Karpas-422 (cell line): ENCODE results near the gene EXT2. TPM values are rescaled to one million over a fixed set of nuclear protein-coding genes. Genes with fewer than 3 reads are reported as not detected.

ENCODE experiments used
- DNase-seq: peaks from one replicate; pipeline ENCODE4 v3.0.0-alpha.2; 2015
- H2AFZ ChIP-seq: fragments of 200-600 bp; sonication (generic); 2 replicates; pipeline ENCODE4 v1.6.1; 2014; ENCODE audit warnings: antibody characterized with exemption, low read length, mixed read lengths
- H3K27ac ChIP-seq: fragments of 200-600 bp; sonication (generic); 2 replicates; pipeline ENCODE4 v1.5.1; 2014; ENCODE audit warnings: mild to moderate bottlenecking, low read length, moderate library complexity
- H3K27me3 ChIP-seq: fragments of 200-600 bp; sonication (generic); 2 replicates; pipeline ENCODE4 v1.6.1; 2014; ENCODE audit warnings: low read length, mixed read lengths
- H3K36me3 ChIP-seq: fragments of 200-600 bp; sonication (generic); 2 replicates; pipeline ENCODE4 v1.6.1; 2014; ENCODE audit warnings: low read length, mixed read lengths; ENCODE audit not compliant: insufficient read depth
- H3K4me1 ChIP-seq: fragments of 200-600 bp; sonication (generic); 2 replicates; pipeline ENCODE4 v1.6.1; 2014; ENCODE audit warnings: mild to moderate bottlenecking, low read length, mixed read lengths
- H3K4me2 ChIP-seq: fragments of 200-600 bp; sonication (generic); 2 replicates; pipeline ENCODE4 v1.6.1; 2014; ENCODE audit warnings: low read length, low read depth, mild to moderate bottlenecking; ENCODE audit not compliant: poor library complexity, severe bottlenecking
- H3K4me3 ChIP-seq: fragments of 200-600 bp; sonication (generic); 2 replicates; pipeline ENCODE4 v1.5.1; 2014; ENCODE audit warnings: mild to moderate bottlenecking, antibody characterized with exemption, low read length, mixed read lengths
- H3K79me2 ChIP-seq: fragments of 200-600 bp; sonication (generic); 2 replicates; pipeline ENCODE4 v1.6.1; 2014; ENCODE audit warnings: mild to moderate bottlenecking, low read length, mixed read lengths
- H3K9ac ChIP-seq: fragments of 200-600 bp; sonication (generic); 2 replicates; pipeline ENCODE4 v1.6.0; 2014; ENCODE audit warnings: low read length
- H3K9me2 ChIP-seq: fragments of 200-600 bp; sonication (generic), shearing (Covaris generic); replicated peaks from 2 replicates; pipeline ENCODE4 v1.6.0; 2014; ENCODE audit warnings: mild to moderate bottlenecking, low read length, moderate library complexity; ENCODE audit not compliant: insufficient read depth
- H3K9me3 ChIP-seq: fragments of 300-700, 200-600 bp; sonication (generic); 2 replicates; pipeline ENCODE4 v1.6.1; 2014; ENCODE audit warnings: low read length, mixed read lengths
- H4K20me1 ChIP-seq: fragments of 200-600 bp; sonication (generic); 2 replicates; pipeline ENCODE4 v1.6.1; 2014; ENCODE audit warnings: mild to moderate bottlenecking, antibody characterized with exemption, low read length, low read depth; ENCODE audit not compliant: insufficient read depth
- total RNA-seq: library from RNA; depleted of rRNA; stranded (reverse); fragments of >200 nt; shearing (Covaris generic); gene quantifications from 2 replicates; pipeline ENCODE4 v1.2.3, GENCODE V29; 2014; ENCODE audit warnings: low replicate concordance

Gene EXT2
- total RNA-seq, 1 experiment from 2014 or later: 64.0 TPM

GRCh38 chr11:44090539-44090938, 4.9 kb upstream of the EXT2 start:
- peaks cover 12% of the 10 kb centered on the region for H3K4me1 ChIP-seq
- no peak overlapping the region for H3K4me3 ChIP-seq
- no peaks in the 10 kb centered on the region for H3K9me3 ChIP-seq
- no peaks in the 10 kb centered on the region for H4K20me1 ChIP-seq
- H3K4me2 ChIP-seq: no peak overlapping the region
- H3K36me3 ChIP-seq: no peaks in the 10 kb centered on the region
- no peaks in the 10 kb centered on the region for H3K79me2 ChIP-seq
- H2AFZ ChIP-seq: no peak overlapping the region
- DNase-seq: no peak
- H3K27me3 ChIP-seq: no peaks in the 10 kb centered on the region
- H3K9ac ChIP-seq: no peak overlapping the region
- H3K9me2 ChIP-seq: no peaks in the 10 kb centered on the region
- no peak overlapping the region for H3K27ac ChIP-seq

- no peak overlapping the region for H3K9ac ChIP-seq
- H3K36me3 ChIP-seq: no peaks in the 10 kb centered on the region
- no peaks in the 10 kb centered on the region for H4K20me1 ChIP-seq
- H3K9me3 ChIP-seq: no peaks in the 10 kb centered on the region
- peak; percentile 93 for DNase-seq
- H3K27me3 ChIP-seq: no peaks in the 10 kb centered on the region
- peaks cover 31% of the 10 kb centered on the region for H3K79me2 ChIP-seq
- peak overlapping the region; percentile 89 for H3K4me2 ChIP-seq
- no peak overlapping the region for H2AFZ ChIP-seq
- H3K4me3 ChIP-seq: no peak overlapping the region
- H3K4me1 ChIP-seq: peaks cover 22% of the 10 kb centered on the region
- no peaks in the 10 kb centered on the region for H3K9me2 ChIP-seq
- H3K27ac ChIP-seq: no peak overlapping the region
Observed at GRCh38 chr11:44094260-44094868, 1.1 kb upstream of the EXT2 start.

GRCh38 chr11:44096360-44097185, 1.1 kb downstream of the EXT2 start:
- H3K27ac ChIP-seq: no peak overlapping the region
- H3K27me3 ChIP-seq: no peaks in the 10 kb centered on the region
- H3K4me3 ChIP-seq: peak overlapping the region; percentile 97
- peak; percentile 48 for DNase-seq
- peak overlapping the region; percentile 87 for H3K9ac ChIP-seq
- no peaks in the 10 kb centered on the region for H3K9me3 ChIP-seq
- H4K20me1 ChIP-seq: no peaks in the 10 kb centered on the region
- peaks cover 17% of the 10 kb centered on the region for H3K4me1 ChIP-seq
- H3K4me2 ChIP-seq: peak overlapping the region; percentile 89
- H3K9me2 ChIP-seq: no peaks in the 10 kb centered on the region
- no peak overlapping the region for H2AFZ ChIP-seq
- H3K79me2 ChIP-seq: peaks cover 53% of the 10 kb centered on the region
- H3K36me3 ChIP-seq: no peaks in the 10 kb centered on the region

- H3K36me3 ChIP-seq: no peaks in the 10 kb centered on the region
- H3K4me1 ChIP-seq: peaks cover 17% of the 10 kb centered on the region
- no peaks in the 10 kb centered on the region for H3K9me2 ChIP-seq
- DNase-seq: no peak
- no peak overlapping the region for H3K27ac ChIP-seq
- H3K9me3 ChIP-seq: no peaks in the 10 kb centered on the region
- H3K4me2 ChIP-seq: no peak overlapping the region
- H2AFZ ChIP-seq: no peak overlapping the region
- H4K20me1 ChIP-seq: no peaks in the 10 kb centered on the region
- H3K4me3 ChIP-seq: no peak overlapping the region
- peaks cover 66% of the 10 kb centered on the region for H3K79me2 ChIP-seq
- no peak overlapping the region for H3K9ac ChIP-seq
- no peaks in the 10 kb centered on the region for H3K27me3 ChIP-seq
Observed at GRCh38 chr11:44097821-44098220, 2.3 kb downstream of the EXT2 start.

GRCh38 chr11:44101098-44101497, 5.6 kb downstream of the EXT2 start:
- no peaks in the 10 kb centered on the region for H3K9me2 ChIP-seq

GRCh38 chr11:44104481-44105294, 9.2 kb downstream of the EXT2 start:
- no peak overlapping the region for H3K27ac ChIP-seq
- no peak overlapping the region for H3K9ac ChIP-seq
- no peak for DNase-seq
- H3K4me1 ChIP-seq: no peaks in the 10 kb centered on the region
- H3K36me3 ChIP-seq: no peaks in the 10 kb centered on the region; the same call in 1 of the 2 replicates
- H3K4me3 ChIP-seq: no peak overlapping the region
- H3K4me2 ChIP-seq: no peak overlapping the region
- H3K9me3 ChIP-seq: no peaks in the 10 kb centered on the region
- H4K20me1 ChIP-seq: no peaks in the 10 kb centered on the region
- H3K79me2 ChIP-seq: peaks cover 65% of the 10 kb centered on the region
- H3K27me3 ChIP-seq: no peaks in the 10 kb centered on the region
- no peak overlapping the region for H2AFZ ChIP-seq
- H3K9me2 ChIP-seq: no peaks in the 10 kb centered on the region

More at GRCh38 chr11:44101098-44101497, 5.6 kb downstream of the EXT2 start:
- Histone ChIP-seq H3K9me3 (no peaks in the 10 kb centered on the region), H3K4me3 (no peak overlapping the region), H3K9ac (no peak overlapping the region), H4K20me1 (no peaks in the 10 kb centered on the region), H3K4me2 (no peak overlapping the region), H3K27me3 (no peaks in the 10 kb centered on the region), H3K79me2 (peaks cover 92% of the 10 kb centered on the region), H3K36me3 (no peaks in the 10 kb centered on the region), H3K27ac (no peak overlapping the region), H2AFZ (no peak overlapping the region), H3K4me1 (peaks cover 10% of the 10 kb centered on the region)
- no peak for DNase-seq

GRCh38 chr11:44108260-44108659, 12.8 kb downstream of the EXT2 start:
- Histone ChIP-seq H3K9ac (no peak overlapping the region), H3K27me3 (no peaks in the 10 kb centered on the region), H2AFZ (no peak overlapping the region), H3K9me2 (no peaks in the 10 kb centered on the region), H3K4me3 (no peak overlapping the region), H3K79me2 (peaks cover 55% of the 10 kb centered on the region), H3K4me2 (no peak overlapping the region), H3K36me3 (peaks cover 6% of the 10 kb centered on the region; the same call in 1 of the 2 replicates), H3K4me1 (peaks cover 3% of the 10 kb centered on the region), H3K9me3 (no peaks in the 10 kb centered on the region), H4K20me1 (no peaks in the 10 kb centered on the region), H3K27ac (no peak overlapping the region)
- DNase-seq: no peak

GRCh38 chr11:44110231-44110679, 14.8 kb downstream of the EXT2 start:
- Histone ChIP-seq H3K4me2 (no peak overlapping the region), H3K9ac (no peak overlapping the region), H3K4me3 (no peak overlapping the region), H4K20me1 (no peaks in the 10 kb centered on the region), H3K36me3 (peaks cover 16% of the 10 kb centered on the region), H3K9me3 (no peaks in the 10 kb centered on the region), H3K4me1 (peaks cover 3% of the 10 kb centered on the region), H3K9me2 (no peaks in the 10 kb centered on the region), H3K79me2 (peaks cover 43% of the 10 kb centered on the region), H3K27me3 (no peaks in the 10 kb centered on the region), H3K27ac (no peak overlapping the region), H2AFZ (no peak overlapping the region)
- peak; percentile 85 for DNase-seq
